Fibroblast of villous mesenchyme (primary cell): ENCODE data around the gene PTPRU. TPM values are rescaled to one million over a fixed set of nuclear protein-coding genes. Genes with fewer than 3 reads are reported as not detected.
A peak's percentile ranks its signal among the peaks of the same experiment; 100 is the strongest.
"Not testable (repeated sequence)": the region's sequence is repeated elsewhere in the genome, so short reads cannot be mapped to it uniquely, and the experiment has no call there.

ENCODE experiments used
- DNase-seq: peaks from one replicate; pipeline ENCODE4 v3.0.0-alpha.2; 2010; ENCODE audit warnings: low read depth
- H3K4me3 ChIP-seq: 2 replicates; pipeline ENCODE4 v1.5.1; 2011; ENCODE audit warnings: low read depth, mild to moderate bottlenecking, low read length
- CTCF ChIP-seq: IDR thresholded peaks from 2 replicates; pipeline ENCODE4 v1.5.1; 2012; ENCODE audit warnings: low read depth, mild to moderate bottlenecking, low read length; ENCODE audit not compliant: insufficient read depth
- total RNA-seq: library from RNA; depleted of rRNA; stranded (reverse); fragments of >200 nt; gene quantifications from 2 replicates; pipeline ENCODE4 v1.2.3, GENCODE V29; 2012

Gene PTPRU
- total RNA-seq, 1 donor = 6.9 TPM

GRCh38 chr1:29221296-29221695 lies 15.0 kb upstream of the PTPRU start:
- H3K4me3 ChIP-seq = no peak overlapping the region
- no peak for DNase-seq
- no peak for TF ChIP-seq CTCF

GRCh38 chr1:29222260-29222659 lies 14.1 kb upstream of the PTPRU start:
- DNase-seq, H3K4me3 ChIP-seq: not testable (repeated sequence)

GRCh38 chr1:29222686-29223085 lies 13.6 kb upstream of the PTPRU start:
- TF ChIP-seq CTCF = no peak
- no peak for DNase-seq
- H3K4me3 ChIP-seq = no peak overlapping the region

- no peak for DNase-seq
- H3K4me3 ChIP-seq = no peak overlapping the region
- TF ChIP-seq CTCF = no peak
These were observed 12.8 kb upstream of the PTPRU start for GRCh38 chr1:29223521-29223920.

- TF ChIP-seq CTCF = no peak
- no peak overlapping the region for H3K4me3 ChIP-seq
- DNase-seq = no peak
These were observed 11.9 kb upstream of the PTPRU start for GRCh38 chr1:29224356-29224837.

- H3K4me3 ChIP-seq = no peak overlapping the region
- DNase-seq = no peak
- no peak for TF ChIP-seq CTCF
These were observed 11.0 kb upstream of the PTPRU start for GRCh38 chr1:29225361-29225760.

- no peak for DNase-seq
- no peak for TF ChIP-seq CTCF
These were observed 8.8 kb upstream of the PTPRU start for GRCh38 chr1:29227511-29227910.

GRCh38 chr1:29230204-29230552 lies 6.1 kb upstream of the PTPRU start:
- no peak for DNase-seq
- no peak for TF ChIP-seq CTCF
- peak overlapping the region; percentile 77 for H3K4me3 ChIP-seq

More at GRCh38 chr1:29227511-29227910, 8.8 kb upstream of the PTPRU start:
- no peak overlapping the region for H3K4me3 ChIP-seq
